ELR (cell line): ENCODE results near the gene SAMD14.
A peak's percentile ranks its signal among the peaks of the same experiment; 100 is the strongest.

Source experiments
- DNase-seq: peaks from one replicate; pipeline ENCODE4 v3.0.0-alpha.2; 2015; ENCODE audit warnings: low read depth

The SAMD14 gene

GRCh38 chr17:50129728-50130558 lies at the start of gene SAMD14:
SAMD14 (minus strand) TSS chr17:50130160; CDS start chr17:50124959, 5,201 bp downstream.
- DNase-seq, result peak; percentile 61

- DNase-seq, result peak; percentile 100
These were observed 48.2 kb upstream of the SAMD14 start for GRCh38 chr17:50177983-50178834.

GRCh38 chr17:50177476-50177875 lies 47.5 kb upstream of the SAMD14 start:
- DNase-seq, result no peak

GRCh38 chr17:50176559-50177357 lies 46.8 kb upstream of the SAMD14 start:
- no peak for DNase-seq

GRCh38 chr17:50175035-50175807 lies 45.3 kb upstream of the SAMD14 start:
- peak; percentile 36 for DNase-seq

- no peak for DNase-seq
These were observed 44.5 kb upstream of the SAMD14 start for GRCh38 chr17:50174444-50174843.

GRCh38 chr17:50173335-50173941 lies 43.5 kb upstream of the SAMD14 start:
- DNase-seq, result peak; percentile 98

- DNase-seq, result no peak
These were observed 43.0 kb upstream of the SAMD14 start for GRCh38 chr17:50172936-50173334.

- DNase-seq, result no peak
These were observed 42.2 kb upstream of the SAMD14 start for GRCh38 chr17:50172130-50172529.

- no peak for DNase-seq
These were observed 41.6 kb upstream of the SAMD14 start for GRCh38 chr17:50171371-50172071.

- DNase-seq, result peak; percentile 42
These were observed 40.9 kb upstream of the SAMD14 start for GRCh38 chr17:50170662-50171370.

GRCh38 chr17:50169881-50170459 lies 40.0 kb upstream of the SAMD14 start:
- DNase-seq, result no peak

GRCh38 chr17:50169121-50169764 lies 39.3 kb upstream of the SAMD14 start:
- DNase-seq, result peak; percentile 87

GRCh38 chr17:50168319-50168718 lies 38.4 kb upstream of the SAMD14 start:
- DNase-seq, result no peak

GRCh38 chr17:50167371-50167770 lies 37.4 kb upstream of the SAMD14 start:
- no peak for DNase-seq

- no peak for DNase-seq
These were observed 36.7 kb upstream of the SAMD14 start for GRCh38 chr17:50166518-50167181.

GRCh38 chr17:50165867-50166517 lies 36.0 kb upstream of the SAMD14 start, which contains the start of gene SGCA:
SGCA (plus strand) TSS chr17:50166005; CDS start chr17:50166041, 36 bp downstream.
- no peak for DNase-seq

- no peak for DNase-seq
These were observed 35.5 kb upstream of the SAMD14 start for GRCh38 chr17:50165466-50165865.
